ENCODE measurements around the gene OR56B4.

The OR56B4 gene

GRCh38 chr11:6116638-6117037 is 9.2 kb downstream of the OR56B4 start:
- TF ChIP-seq, protein P1, sequence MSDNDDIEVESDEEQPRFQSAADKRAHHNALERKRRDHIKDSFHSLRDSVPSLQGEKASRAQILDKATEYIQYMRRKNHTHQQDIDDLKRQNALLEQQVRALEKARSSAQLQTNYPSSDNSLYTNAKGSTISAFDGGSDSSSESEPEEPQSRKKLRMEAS (IDR thresholded peaks at IDR 0.05): no peak
- TF ChIP-seq TEAD4 (IDR thresholded peaks at IDR 0.05) (no peak), REST (IDR thresholded peaks at IDR 0.05; ENCODE audit: low read depth) (no peak), CEBPB (IDR thresholded peaks at IDR 0.05) (no peak), ZBTB7A (IDR thresholded peaks at IDR 0.05; ENCODE audit: low read depth) (no peak)
- TF ChIP-seq, protein P2, sequence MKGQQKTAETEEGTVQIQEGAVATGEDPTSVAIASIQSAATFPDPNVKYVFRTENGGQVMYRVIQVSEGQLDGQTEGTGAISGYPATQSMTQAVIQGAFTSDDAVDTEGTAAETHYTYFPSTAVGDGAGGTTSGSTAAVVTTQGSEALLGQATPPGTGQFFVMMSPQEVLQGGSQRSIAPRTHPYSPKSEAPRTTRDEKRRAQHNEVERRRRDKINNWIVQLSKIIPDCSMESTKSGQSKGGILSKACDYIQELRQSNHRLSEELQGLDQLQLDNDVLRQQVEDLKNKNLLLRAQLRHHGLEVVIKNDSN (IDR thresholded peaks at IDR 0.05): no peak

- no peak for TF ChIP-seq NFIC (IDR thresholded peaks at IDR 0.05)
- no peak for TF ChIP-seq ZBTB7A (IDR thresholded peaks at IDR 0.05; ENCODE audit: low read depth)
- TF ChIP-seq EGR1 (IDR thresholded peaks at IDR 0.05): no peak
- TF ChIP-seq FOXM1 (IDR thresholded peaks at IDR 0.05; ENCODE audit: borderline replicate concordance, low read depth): no peak
- no peak for TF ChIP-seq CREB1 (IDR thresholded peaks at IDR 0.05; ENCODE audit: low read depth)
- no peak for TF ChIP-seq YY1 (IDR thresholded peaks at IDR 0.05; ENCODE audit: low read depth)
- TF ChIP-seq RAD21 (IDR thresholded peaks at IDR 0.05; ENCODE audit: low read depth): no peak
Measured at GRCh38 chr11:6124245-6124644, 16.8 kb downstream of the OR56B4 start.

DNA sequence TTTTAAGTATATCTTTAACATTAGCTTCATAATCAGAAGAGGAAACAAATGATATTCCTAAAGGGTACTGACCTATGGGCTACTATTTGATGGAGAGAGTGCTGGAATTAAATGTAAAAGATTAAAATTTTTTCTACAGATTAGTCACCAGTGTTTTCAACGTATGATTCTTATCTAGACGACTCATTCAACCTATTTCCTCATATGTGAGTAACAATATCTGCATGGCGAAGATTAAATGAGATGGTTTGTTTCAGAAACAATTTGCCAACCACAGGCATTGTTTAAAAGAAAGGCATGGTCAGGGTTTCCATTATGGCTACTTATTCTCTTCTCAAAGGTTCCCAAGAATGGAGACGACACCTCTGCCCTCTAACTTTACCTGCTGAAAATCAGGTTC is 20.4 kb downstream of the OR56B4 start:
- TF ChIP-seq TCF12 (IDR thresholded peaks at IDR 0.05; ENCODE audit: low read depth) (no peak), TAF1 (IDR thresholded peaks at IDR 0.05; ENCODE audit: low read depth) (no peak), EP300 (IDR thresholded peaks at IDR 0.05; ENCODE audit: borderline replicate concordance) (no peak), CREB1 (IDR thresholded peaks at IDR 0.05; ENCODE audit: low read depth) (no peak)

- TF ChIP-seq TCF12 (IDR thresholded peaks at IDR 0.05; ENCODE audit: low read depth): no peak
- TF ChIP-seq EGR1 (IDR thresholded peaks at IDR 0.05): no peak
- TF ChIP-seq RAD21 (IDR thresholded peaks at IDR 0.05; ENCODE audit: low read depth): no peak
- no peak for TF ChIP-seq REST (IDR thresholded peaks at IDR 0.05; ENCODE audit: low read depth)
- no peak for TF ChIP-seq TEAD4 (IDR thresholded peaks at IDR 0.05)
- no peak for TF ChIP-seq YY1 (IDR thresholded peaks at IDR 0.05; ENCODE audit: low read depth)
- no peak for TF ChIP-seq ZBTB7A (IDR thresholded peaks at IDR 0.05; ENCODE audit: low read depth)
- TF ChIP-seq CREB1 (IDR thresholded peaks at IDR 0.05; ENCODE audit: low read depth): no peak
- TF ChIP-seq NFIC (IDR thresholded peaks at IDR 0.05): no peak
- no peak for TF ChIP-seq CEBPB (IDR thresholded peaks at IDR 0.05)
- no peak for TF ChIP-seq EP300 (IDR thresholded peaks at IDR 0.05; ENCODE audit: borderline replicate concordance)
- TF ChIP-seq, protein P1 (IDR thresholded peaks at IDR 0.05): no peak
- TF ChIP-seq, protein P2 (IDR thresholded peaks at IDR 0.05): no peak
- TF ChIP-seq FOXM1 (IDR thresholded peaks at IDR 0.05; ENCODE audit: borderline replicate concordance, low read depth): no peak
- no peak for TF ChIP-seq TAF1 (IDR thresholded peaks at IDR 0.05; ENCODE audit: low read depth)
Measured at GRCh38 chr11:6129011-6129410, 21.5 kb downstream of the OR56B4 start.

DNA sequence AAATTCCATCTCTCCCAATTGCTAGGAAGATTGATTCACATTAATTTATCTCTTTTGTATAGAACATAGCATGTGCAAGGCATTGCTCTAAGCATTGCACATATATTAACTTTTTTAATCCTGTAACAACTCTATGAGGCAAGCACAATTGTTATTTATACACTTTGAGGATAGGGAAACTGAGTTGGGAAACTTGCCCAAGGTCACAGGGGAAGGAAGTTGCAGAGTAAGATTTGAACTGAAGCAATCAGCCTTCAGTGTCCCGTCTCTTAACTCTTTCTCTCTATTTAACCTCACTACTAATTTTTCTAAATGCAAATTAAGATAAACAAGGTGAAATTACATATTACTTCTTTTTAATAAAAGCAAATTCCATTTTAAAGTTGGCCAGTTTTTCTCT is 22.2 kb downstream of the OR56B4 start:
- TF ChIP-seq FOXM1 (IDR thresholded peaks at IDR 0.05; ENCODE audit: borderline replicate concordance, low read depth) (no peak), EGR1 (IDR thresholded peaks at IDR 0.05) (no peak), ZBTB7A (IDR thresholded peaks at IDR 0.05; ENCODE audit: low read depth) (no peak), TCF12 (IDR thresholded peaks at IDR 0.05; ENCODE audit: low read depth) (no peak), CEBPB (IDR thresholded peaks at IDR 0.05) (no peak), EP300 (IDR thresholded peaks at IDR 0.05; ENCODE audit: borderline replicate concordance) (no peak), TAF1 (IDR thresholded peaks at IDR 0.05; ENCODE audit: low read depth) (no peak), CREB1 (IDR thresholded peaks at IDR 0.05; ENCODE audit: low read depth) (no peak), NFIC (IDR thresholded peaks at IDR 0.05) (no peak), REST (IDR thresholded peaks at IDR 0.05; ENCODE audit: low read depth) (no peak), TEAD4 (IDR thresholded peaks at IDR 0.05) (no peak), YY1 (IDR thresholded peaks at IDR 0.05; ENCODE audit: low read depth) (no peak), RAD21 (IDR thresholded peaks at IDR 0.05; ENCODE audit: low read depth) (no peak)
- TF ChIP-seq, protein P1 (IDR thresholded peaks at IDR 0.05): no peak
- TF ChIP-seq, protein P2 (IDR thresholded peaks at IDR 0.05): no peak
